Tibial nerve (tissue), 4 donors: ENCODE data around the gene MAPK6. TPM values are rescaled to one million over a fixed set of nuclear protein-coding genes. Genes with fewer than 3 reads are reported as not detected.

ENCODE experiments used
- DNase-seq, 2 donors: peaks; one replicate each; pipeline ENCODE4 v3.0.0-alpha.2; 2019; ENCODE audit warnings: low spot score in 2 of 2
- H3K27ac ChIP-seq, 4 donors: fragments of 200-600 bp; sonication (generic) in 3 of 4; one replicate each; pipeline ENCODE4 v1.5.1; 2017 to 2019; ENCODE audit warnings: mild to moderate bottlenecking in 1 of 4
- H3K27me3 ChIP-seq, 2 donors: fragments of 200-600 bp; sonication (generic) in 1 of 2; one replicate each; pipeline versions ENCODE4 v1.5.1 to v1.6.0; 2017 to 2019
- H3K36me3 ChIP-seq, 3 donors: fragments of 200-600 bp; sonication (generic); one replicate each; pipeline ENCODE4 v1.5.1; 2018 to 2019
- H3K4me1 ChIP-seq, 4 donors: fragments of 200-600 bp; sonication (generic) in 3 of 4; one replicate each; pipeline ENCODE4 v1.5.1; 2017 to 2019
- H3K4me3 ChIP-seq, 4 donors: fragments of 200-600 bp; sonication (generic) in 3 of 4; one replicate each; pipeline ENCODE4 v1.5.1; 2017 to 2019; ENCODE audit warnings: mild to moderate bottlenecking in 1 of 4, moderate library complexity in 1 of 4
- H3K9me3 ChIP-seq, 4 donors: fragments of 200-600 bp; sonication (generic) in 3 of 4; one replicate each; pipeline ENCODE4 v1.5.1; 2017 to 2019
- CTCF ChIP-seq, 5 experiments: fragments of 200-600 bp in 3 of 5; fragments of 450-650 bp in 2 of 5; sonication (generic) in 3 of 5; IDR thresholded peaks; one replicate each; pipeline ENCODE4 v1.5.1; 2016 to 2019; ENCODE audit warnings: antibody characterized with exemption in 5 of 5, mild to moderate bottlenecking in 3 of 5, moderate library complexity in 2 of 5
- EP300 ChIP-seq, 2 donors: sonication (generic); formaldehyde crosslinking; IDR thresholded peaks; one replicate each; pipeline ENCODE4 v1.6.1; 2017; ENCODE audit warnings: antibody characterized with exemption in 2 of 2, mild to moderate bottlenecking in 1 of 2
- POLR2A ChIP-seq, 2 donors: fragments of 450-650 bp; IDR thresholded peaks; one replicate each; pipeline ENCODE4 v1.6.1; 2017; ENCODE audit warnings: antibody characterized with exemption in 2 of 2, mild to moderate bottlenecking in 2 of 2, moderate library complexity in 2 of 2
- WGBS, 2 donors: methylation state at CpG; one replicate each; pipeline ENCODE4 v1.1.5; 2018; 5-methylcytosine and 5-hydroxymethylcytosine counted together
- total RNA-seq, 4 donors: library from RNA; depleted of rRNA; stranded (reverse); fragments of >200 nt; gene quantifications; one replicate each; pipeline ENCODE4 v1.1.0, GENCODE V29; 2016

Gene MAPK6
- total RNA-seq, 4 donors from 2014 or later: 9.6 to 20.9 (median 16.5) TPM

GRCh38 chr15:52031556-52031955 is 12.5 kb downstream of the MAPK6 start:
- no peak for DNase-seq
- TF ChIP-seq POLR2A (IDR thresholded peaks at IDR 0.05) (no peak), EP300 (IDR thresholded peaks at IDR 0.05) (no peak), CTCF (IDR thresholded peaks at IDR 0.05) (no peak)
- 94 to 95% methylated on average over 7 of the region's 7 CpGs for WGBS, 2 donors
- H3K27ac ChIP-seq: no peak overlapping the region
- H3K36me3 ChIP-seq: peaks cover 0 to 46% (median 0%) of the 10 kb centered on the region in 3 donors
- H3K4me1 ChIP-seq: peaks cover 0 to 13% (median 0%) of the 10 kb centered on the region in 4 donors
- no peak overlapping the region for H3K4me3 ChIP-seq
- H3K27me3 ChIP-seq: no peaks in the 10 kb centered on the region
- peaks cover 0 to 13% (median 4%) of the 10 kb centered on the region in 4 donors for H3K9me3 ChIP-seq

- no peak for TF ChIP-seq POLR2A (IDR thresholded peaks at IDR 0.05)
- TF ChIP-seq CTCF (IDR thresholded peaks at IDR 0.05): no peak
- TF ChIP-seq EP300 (IDR thresholded peaks at IDR 0.05): no peak
- H3K9me3 ChIP-seq: peaks cover 0 to 13% (median 4%) of the 10 kb centered on the region in 4 donors
- no peaks in the 10 kb centered on the region for H3K27me3 ChIP-seq
- H3K27ac ChIP-seq: no peak overlapping the region
- peaks cover 0 to 18% (median 0%) of the 10 kb centered on the region in 3 donors for H3K36me3 ChIP-seq
- peaks cover 0 to 66% (median 14%) of the 10 kb centered on the region in 4 donors for H3K4me1 ChIP-seq
- DNase-seq: no peak
- H3K4me3 ChIP-seq: no peak overlapping the region
- WGBS, 2 donors: 31 to 40% methylated on average over 2 of the region's 2 CpGs
Measured at GRCh38 chr15:52037889-52038505, 19.0 kb downstream of the MAPK6 start.

- WGBS, 2 donors: 38 to 52% methylated on average over 3 of the region's 3 CpGs
- peaks cover 0 to 1% (median 0%) of the 10 kb centered on the region in 3 donors for H3K36me3 ChIP-seq
- TF ChIP-seq POLR2A (IDR thresholded peaks at IDR 0.05) (no peak), CTCF (IDR thresholded peaks at IDR 0.05) (no peak), EP300 (IDR thresholded peaks at IDR 0.05) (no peak)
- no peaks in the 10 kb centered on the region for H3K27me3 ChIP-seq
- no peak for DNase-seq
- peak overlapping the region in 2 of 4 donors; percentile 32 to 60 for H3K27ac ChIP-seq
- no peaks in the 10 kb centered on the region for H3K9me3 ChIP-seq
- H3K4me1 ChIP-seq: peaks cover 0 to 85% (median 16%) of the 10 kb centered on the region in 4 donors
- H3K4me3 ChIP-seq: no peak overlapping the region
Measured at GRCh38 chr15:52039925-52040781, 21.1 kb downstream of the MAPK6 start.

- no peak for DNase-seq
- WGBS, 2 donors: 56 to 68% methylated on average over 6 of the region's 6 CpGs
- TF ChIP-seq POLR2A (IDR thresholded peaks at IDR 0.05) (no peak), EP300 (IDR thresholded peaks at IDR 0.05) (no peak), CTCF (IDR thresholded peaks at IDR 0.05) (no peak)
- H3K9me3 ChIP-seq: no peaks in the 10 kb centered on the region
- H3K4me1 ChIP-seq: peaks cover 0 to 93% (median 16%) of the 10 kb centered on the region in 4 donors
- H3K4me3 ChIP-seq: no peak overlapping the region
- peak overlapping the region in 2 of 4 donors; percentile 65 to 85 for H3K27ac ChIP-seq
- H3K36me3 ChIP-seq: no peaks in the 10 kb centered on the region
- no peaks in the 10 kb centered on the region for H3K27me3 ChIP-seq
Measured at GRCh38 chr15:52042051-52042851, 23.2 kb downstream of the MAPK6 start.
